Gastroesophageal sphincter (tissue), 3 donors: ENCODE measurements around the gene HTD2.

Source experiments
- POLR2A ChIP-seq, 2 donors: fragments of 450-650 bp; IDR thresholded peaks; one replicate each; pipeline ENCODE4 v1.6.1; 2017; ENCODE audit warnings: antibody characterized with exemption in 2 of 2, mild to moderate bottlenecking in 2 of 2, moderate library complexity in 1 of 2
- TF ChIP-seq, protein P1 (sequence below), 4 experiments: fragments of 200-600 bp in 2 of 4; fragments of 450-650 bp in 2 of 4; sonication (generic) in 1 of 4; IDR thresholded peaks; one replicate each; pipeline ENCODE4 v1.5.1; 2017 to 2019; ENCODE audit warnings: antibody characterized with exemption in 4 of 4, mild to moderate bottlenecking in 2 of 4, moderate library complexity in 2 of 4

DNA sequence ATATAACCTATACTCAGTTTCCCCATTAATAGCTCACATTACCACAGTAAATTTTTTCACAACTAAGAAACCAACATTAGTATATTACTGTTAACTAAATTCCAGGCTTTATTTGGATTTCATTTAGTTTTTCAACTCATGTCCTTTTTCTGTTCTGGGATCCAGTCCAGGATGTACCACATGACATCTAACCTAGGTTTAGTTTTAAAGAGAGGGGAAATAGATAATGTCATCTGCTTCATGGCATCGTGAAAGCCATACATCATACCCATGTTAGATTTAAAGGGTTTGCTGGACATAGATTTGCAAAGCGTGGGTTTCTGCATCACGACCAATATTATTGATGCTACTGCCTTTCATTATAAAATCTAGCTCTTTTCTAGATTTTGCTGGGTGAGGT, 33.4 kb upstream of the HTD2 start:
- no peak for TF ChIP-seq POLR2A (IDR thresholded peaks at IDR 0.05)
- TF ChIP-seq, protein P1, sequence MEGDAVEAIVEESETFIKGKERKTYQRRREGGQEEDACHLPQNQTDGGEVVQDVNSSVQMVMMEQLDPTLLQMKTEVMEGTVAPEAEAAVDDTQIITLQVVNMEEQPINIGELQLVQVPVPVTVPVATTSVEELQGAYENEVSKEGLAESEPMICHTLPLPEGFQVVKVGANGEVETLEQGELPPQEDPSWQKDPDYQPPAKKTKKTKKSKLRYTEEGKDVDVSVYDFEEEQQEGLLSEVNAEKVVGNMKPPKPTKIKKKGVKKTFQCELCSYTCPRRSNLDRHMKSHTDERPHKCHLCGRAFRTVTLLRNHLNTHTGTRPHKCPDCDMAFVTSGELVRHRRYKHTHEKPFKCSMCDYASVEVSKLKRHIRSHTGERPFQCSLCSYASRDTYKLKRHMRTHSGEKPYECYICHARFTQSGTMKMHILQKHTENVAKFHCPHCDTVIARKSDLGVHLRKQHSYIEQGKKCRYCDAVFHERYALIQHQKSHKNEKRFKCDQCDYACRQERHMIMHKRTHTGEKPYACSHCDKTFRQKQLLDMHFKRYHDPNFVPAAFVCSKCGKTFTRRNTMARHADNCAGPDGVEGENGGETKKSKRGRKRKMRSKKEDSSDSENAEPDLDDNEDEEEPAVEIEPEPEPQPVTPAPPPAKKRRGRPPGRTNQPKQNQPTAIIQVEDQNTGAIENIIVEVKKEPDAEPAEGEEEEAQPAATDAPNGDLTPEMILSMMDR (IDR thresholded peaks at IDR 0.05): no peak
